Effector CD4-positive, alpha-beta T cell (primary cell): ENCODE data around the gene SMYD3.

Experiments
- DNase-seq: peaks from one replicate; pipeline ENCODE4 v3.0.0-alpha.2; 2020

SMYD3 gene

GRCh38 chr1:246515390-246516005 is 8.4 kb upstream of the SMYD3 start:
- DNase-seq, result no peak

GRCh38 chr1:246513619-246514343 is 6.7 kb upstream of the SMYD3 start:
- no peak for DNase-seq

DNA sequence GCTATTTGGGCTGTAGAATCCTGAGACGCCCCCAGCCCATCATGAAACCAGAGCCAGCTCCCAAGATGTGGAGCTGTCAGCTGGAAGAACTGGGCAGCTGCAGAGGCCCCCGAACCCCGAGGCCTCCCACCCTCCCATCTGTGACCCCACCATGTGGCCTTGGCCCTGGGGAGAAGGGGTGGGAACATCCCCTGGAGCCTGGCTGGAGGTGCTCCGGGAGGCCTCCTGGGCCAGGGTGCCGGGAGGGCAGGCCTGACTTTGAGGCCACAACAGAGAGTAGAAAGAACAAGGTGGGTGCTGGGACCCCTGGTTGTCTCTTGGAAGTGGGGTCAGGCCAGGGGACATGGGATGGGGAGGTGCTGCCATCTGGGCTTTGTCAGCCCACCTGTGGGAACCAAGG is 6.0 kb upstream of the SMYD3 start:
- no peak for DNase-seq

DNA sequence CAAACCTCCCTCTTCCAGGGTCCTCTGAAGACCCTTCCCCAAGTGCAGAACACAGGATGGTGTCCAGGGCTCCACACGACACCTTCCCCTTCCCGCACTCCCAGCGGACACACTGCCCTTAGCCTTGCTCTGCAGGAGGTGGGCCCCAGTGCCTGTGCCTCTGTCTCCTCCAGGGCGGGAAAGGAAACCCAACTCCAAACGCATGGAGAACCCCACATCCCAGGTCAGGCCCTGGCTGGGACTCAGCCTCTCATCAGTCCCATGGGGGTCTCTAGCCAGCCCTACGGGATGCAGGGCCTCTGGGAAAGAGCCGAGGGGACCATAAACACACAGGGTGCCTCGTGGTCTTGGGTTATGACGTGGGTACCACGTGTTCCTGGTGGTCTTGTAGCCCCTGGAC is 5.6 kb upstream of the SMYD3 start:
- no peak for DNase-seq

GRCh38 chr1:246512230-246512629 is 5.2 kb upstream of the SMYD3 start:
- DNase-seq, result no peak

DNA sequence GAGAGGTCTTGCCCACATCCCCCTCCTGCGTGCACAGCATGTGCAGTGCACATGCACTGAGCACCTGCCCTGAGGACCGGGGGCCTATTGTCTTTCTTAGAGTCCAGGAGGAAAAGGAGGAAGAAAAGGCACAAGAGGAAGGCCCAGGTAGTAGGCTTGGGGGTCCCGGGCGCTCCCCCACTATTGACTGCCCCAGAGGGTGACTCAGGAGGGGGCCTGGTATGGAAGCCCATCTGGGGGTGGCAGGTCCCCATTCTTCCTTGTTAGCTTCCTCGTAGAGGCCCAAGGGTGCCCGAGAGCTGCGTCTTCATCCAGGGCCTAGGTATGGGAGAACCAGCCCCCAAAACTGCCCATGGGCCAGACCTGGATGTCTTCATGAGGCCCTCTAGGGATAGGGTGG is 4.1 kb upstream of the SMYD3 start:
- no peak for DNase-seq

DNA sequence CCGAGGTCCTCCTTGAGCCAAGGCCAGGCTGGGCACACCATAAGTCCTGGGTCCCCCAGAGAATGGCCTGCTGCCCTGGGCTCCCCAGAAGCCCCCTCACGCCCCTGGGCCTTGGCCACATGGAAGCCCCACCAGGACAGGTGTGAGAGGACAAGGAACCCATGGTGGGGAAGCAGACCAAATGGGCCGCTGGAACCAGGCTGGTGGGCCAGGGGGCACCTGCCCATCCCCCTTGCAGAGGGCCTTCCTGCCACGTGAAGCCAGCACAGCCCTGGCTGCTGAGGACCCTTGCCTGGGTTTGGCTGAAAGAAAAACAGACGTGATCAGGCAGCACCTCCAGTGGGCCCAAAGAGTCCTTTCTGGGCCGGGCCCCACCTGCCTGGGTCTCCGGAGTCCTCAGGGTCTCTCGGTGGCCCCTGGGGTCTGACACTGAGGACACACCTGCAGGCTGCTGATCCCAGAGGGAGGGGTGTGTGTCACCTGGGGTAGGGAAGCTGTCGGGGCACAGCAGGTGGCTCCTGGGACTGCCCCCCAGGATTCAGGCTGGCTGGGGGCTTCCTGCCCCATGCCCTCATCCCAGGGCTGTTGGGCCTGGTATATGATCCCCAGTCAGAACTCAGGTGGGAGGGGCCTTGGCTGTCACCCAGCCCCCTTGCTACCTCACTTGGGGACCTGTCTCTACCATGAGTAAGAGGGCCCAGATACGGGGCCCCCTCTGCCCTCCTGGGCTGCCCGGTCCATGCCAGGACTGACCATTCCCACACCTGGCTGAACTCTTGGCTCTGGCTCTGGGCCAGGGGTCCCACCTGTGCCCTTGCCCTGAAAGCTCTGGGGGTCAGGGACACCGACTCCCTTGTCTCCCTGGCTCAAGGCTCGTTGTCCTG is 3.3 kb upstream of the SMYD3 start:
- DNase-seq, result no peak

- no peak for DNase-seq
Observed at GRCh38 chr1:246508897-246509688, 2.0 kb upstream of the SMYD3 start.

- DNase-seq, result no peak
Observed at GRCh38 chr1:246506367-246506673, 759 bp downstream of the SMYD3 start.

DNA sequence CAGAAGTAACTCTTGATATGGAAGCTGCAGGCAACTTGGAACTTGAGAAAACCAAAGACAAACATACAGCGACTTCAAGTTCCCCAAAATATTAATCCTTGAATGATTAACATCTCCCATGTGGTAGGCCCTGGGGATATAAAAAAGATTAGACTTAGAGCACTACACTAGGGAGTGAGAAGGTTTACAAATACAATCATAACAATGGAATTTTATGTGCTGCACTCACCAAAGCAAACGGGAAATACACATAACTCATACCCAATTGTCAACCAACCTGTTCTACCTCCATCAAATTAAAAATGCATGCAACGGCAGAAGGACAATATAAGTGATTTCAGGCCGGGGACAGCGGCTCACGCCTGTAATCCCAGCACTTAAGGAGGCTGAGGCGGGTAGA is 3.7 kb downstream of the SMYD3 start:
- DNase-seq, result no peak

- DNase-seq, result peak; percentile 27
Observed at GRCh38 chr1:246497331-246497915, 9.7 kb downstream of the SMYD3 start.

- DNase-seq, result no peak
Observed at GRCh38 chr1:246492611-246493245, 14.4 kb downstream of the SMYD3 start.

- no peak for DNase-seq
Observed at GRCh38 chr1:246491551-246492053, 15.5 kb downstream of the SMYD3 start.

DNA sequence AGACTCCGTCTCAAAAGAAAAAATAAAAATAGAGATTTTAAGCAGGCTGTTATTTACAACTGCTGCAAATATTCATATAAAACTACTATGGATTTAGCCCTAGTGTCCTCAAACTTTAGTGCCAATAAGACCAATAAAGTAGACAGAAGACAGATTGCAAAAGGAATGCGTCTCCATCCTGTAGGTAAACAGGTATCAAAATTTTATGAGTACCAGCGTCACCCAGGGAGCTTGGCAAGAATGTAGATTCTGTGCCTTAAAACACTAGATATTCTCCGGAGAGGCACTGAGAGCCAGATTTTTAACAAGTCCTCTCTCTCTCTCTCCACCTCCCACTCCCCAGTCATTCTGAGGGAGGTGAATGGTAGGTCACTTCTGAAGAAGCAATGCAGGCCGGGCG is 18.4 kb downstream of the SMYD3 start:
- DNase-seq, result no peak

DNA sequence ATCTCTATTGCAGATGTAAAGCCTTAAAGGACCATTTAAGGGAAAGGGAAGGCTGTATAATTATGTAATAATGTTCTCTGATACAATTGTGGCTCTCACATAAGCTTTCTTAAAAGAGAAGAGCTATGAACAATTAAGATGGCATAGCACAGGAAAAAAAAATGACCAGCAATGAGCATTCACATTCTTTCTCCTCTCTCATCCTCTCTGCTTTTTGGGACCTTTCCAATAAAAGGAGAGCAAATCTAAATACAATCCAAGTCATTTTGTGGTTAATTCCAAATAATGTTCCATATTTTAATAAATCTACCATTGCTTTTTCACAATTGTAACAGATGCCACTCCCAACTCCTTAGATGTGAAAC is 23.5 kb downstream of the SMYD3 start:
- no peak for DNase-seq

DNA sequence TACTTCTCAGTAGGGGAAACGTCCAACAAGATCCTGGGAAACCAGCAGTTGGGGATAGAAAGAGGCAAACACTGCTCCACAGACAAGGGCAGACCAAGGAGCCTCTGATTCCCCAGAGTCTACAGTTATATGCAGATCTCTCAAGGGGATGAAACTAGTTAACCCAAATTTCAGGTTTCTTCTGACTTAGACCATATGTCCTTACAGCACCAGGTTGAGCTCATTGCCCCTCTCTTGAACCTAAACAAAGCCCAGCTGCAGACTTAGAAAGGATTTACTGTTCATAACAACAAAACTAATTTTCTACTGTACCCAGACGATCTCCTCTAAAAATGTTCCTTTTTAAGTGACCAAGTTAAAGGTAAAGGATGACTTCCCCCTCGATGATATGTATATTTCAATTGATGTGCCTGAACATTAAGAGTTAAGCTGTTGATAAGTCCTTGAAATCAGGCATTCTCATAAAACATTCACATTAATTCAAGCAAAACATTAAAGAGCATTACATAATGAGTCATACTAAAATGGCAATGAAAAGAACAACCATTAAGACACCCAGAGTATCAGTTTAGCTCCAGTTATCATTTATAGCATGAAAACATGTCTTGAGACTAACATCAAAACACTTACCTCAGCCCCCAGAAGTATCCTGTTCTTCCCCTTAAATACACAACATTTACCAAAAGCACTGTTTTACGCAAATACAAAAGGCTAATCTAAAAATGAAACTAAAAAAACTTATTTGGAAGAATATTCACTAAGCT is 24.1 kb downstream of the SMYD3 start:
- DNase-seq, result no peak

DNA sequence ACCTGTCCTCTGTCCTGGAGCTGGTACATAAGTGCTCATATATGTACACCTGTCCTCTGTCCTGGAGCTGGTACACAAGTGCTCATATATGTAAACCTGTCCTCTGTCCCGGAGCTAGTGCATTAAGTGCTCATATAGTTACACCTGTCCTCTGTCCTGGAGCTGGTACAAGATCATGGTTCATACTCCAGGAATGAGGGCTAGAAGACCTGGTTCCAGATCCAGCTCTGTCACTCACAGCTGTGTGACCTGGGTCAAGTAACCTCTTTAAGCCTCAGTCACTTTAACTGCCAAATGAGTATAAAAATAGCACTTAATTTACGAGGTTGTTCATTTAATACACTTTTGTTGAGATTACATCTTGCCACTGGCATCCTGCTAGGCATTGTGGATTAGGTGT is 28.0 kb downstream of the SMYD3 start:
- DNase-seq, result no peak

GRCh38 chr1:246477634-246478033 is 29.4 kb downstream of the SMYD3 start:
- no peak for DNase-seq

DNA sequence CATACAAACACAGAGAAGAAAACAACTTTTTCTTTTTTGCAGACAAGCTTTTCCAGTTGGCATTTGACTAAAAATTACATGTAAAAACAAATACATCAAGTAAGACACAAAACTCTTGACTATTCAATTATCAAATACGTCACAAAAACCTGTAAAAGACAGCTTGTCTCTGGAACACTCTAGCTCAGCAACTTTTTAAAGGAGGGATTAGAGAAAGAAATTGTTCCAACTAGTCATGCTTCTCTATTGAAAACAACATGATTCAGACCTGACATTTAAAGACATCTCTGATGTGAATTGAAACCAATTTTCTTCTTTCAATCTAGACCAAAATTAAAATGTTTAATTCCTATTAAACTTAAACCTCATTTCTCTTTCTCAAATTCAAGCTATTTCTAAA is 30.3 kb downstream of the SMYD3 start:
- no peak for DNase-seq

GRCh38 chr1:246471688-246472087 is 35.4 kb downstream of the SMYD3 start:
- no peak for DNase-seq

- no peak for DNase-seq
Observed at GRCh38 chr1:246470585-246470984, 36.5 kb downstream of the SMYD3 start.
